Vagina (tissue), 2 donors: ENCODE data around the gene RPS6KB2. TPM values are rescaled to one million over a fixed set of nuclear protein-coding genes. Genes with fewer than 3 reads are reported as not detected.

Experiments used
- DNase-seq, 2 donors: peaks; one replicate each; pipeline ENCODE4 v3.0.0-alpha.2; 2017; ENCODE audit errors: extremely low spot score in 2 of 2
- H3K27ac ChIP-seq: fragments of 200-600 bp; sonication (generic); one replicate; pipeline ENCODE4 v1.5.1; 2019
- H3K27me3 ChIP-seq: fragments of 200-600 bp; sonication (generic); one replicate; pipeline ENCODE4 v1.5.1; 2019
- H3K36me3 ChIP-seq, 2 donors: fragments of 200-600 bp; sonication (generic); one replicate each; pipeline ENCODE4 v1.5.1; 2017 to 2019
- H3K4me1 ChIP-seq: fragments of 200-600 bp; sonication (generic); one replicate; pipeline ENCODE4 v1.5.1; 2019
- H3K4me3 ChIP-seq, 2 donors: fragments of 200-600 bp; sonication (generic); 1 replicate in 1 of 2; 2 replicates in 1 of 2; pipeline ENCODE4 v1.5.1; 2016 to 2019
- H3K9me3 ChIP-seq: fragments of 200-600 bp; sonication (generic); one replicate; pipeline ENCODE4 v1.5.1; 2019
- CTCF ChIP-seq, 3 experiments: fragments of 450-650 bp in 2 of 3; fragments of 200-600 bp in 1 of 3; sonication (generic) in 1 of 3; IDR thresholded peaks; one replicate each; pipeline ENCODE4 v1.5.1; 2017 to 2019; ENCODE audit warnings: antibody characterized with exemption in 3 of 3, mild to moderate bottlenecking in 2 of 3, moderate library complexity in 2 of 3
- POLR2A ChIP-seq, 2 donors: fragments of 450-650 bp; IDR thresholded peaks; one replicate each; pipeline ENCODE4 v1.6.1; 2017; ENCODE audit warnings: antibody characterized with exemption in 2 of 2, mild to moderate bottlenecking in 2 of 2, moderate library complexity in 2 of 2
- POLR2AphosphoS5 ChIP-seq, 2 donors: sonication (generic); formaldehyde crosslinking; IDR thresholded peaks; one replicate each; pipeline ENCODE4 v1.9.0; 2017; ENCODE audit warnings: antibody characterized with exemption in 2 of 2, mild to moderate bottlenecking in 2 of 2, low read depth in 1 of 2; ENCODE audit not compliant: insufficient read depth in 1 of 2
- intact Hi-C: fragments of 100-400 bp; cut with DNase I; formaldehyde crosslinking; loops from one replicate; pipeline ENCODE4 v1.15.1; 2023
- total RNA-seq: library from RNA; depleted of rRNA; stranded (reverse); fragments of >200 nt; gene quantifications from one replicate; pipeline ENCODE4 v1.2.3, GENCODE V29; 2016

Gene RPS6KB2
- 50.6 TPM for total RNA-seq

- H3K27ac ChIP-seq, result peak within 1 kb of the TSS; percentile 92
- H3K9me3 ChIP-seq, result no peaks in the 10 kb centered on the region
- H3K36me3 ChIP-seq, result peaks cover 0 to 14% of the 10 kb centered on the region in 2 donors
- H3K4me3 ChIP-seq, result peak within 1 kb of the TSS; percentile 93 to 99
- intact Hi-C loops, result no loop called here
- H3K4me1 ChIP-seq, result peaks cover 29% of the 10 kb centered on the region
- DNase-seq, result peak in 1 of 2 donors; percentile 98
- TF ChIP-seq POLR2AphosphoS5 (IDR thresholded peaks at IDR 0.05; ENCODE audit: insufficient read depth in 1 of 2, low read depth in 1 of 2), result peak; percentile 98 to 100
- peak; percentile 27 to 91 for TF ChIP-seq POLR2A (IDR thresholded peaks at IDR 0.05)
- TF ChIP-seq CTCF (IDR thresholded peaks at IDR 0.05), result peak in 2 of 3 experiments; percentile 4 to 20
- no peaks in the 10 kb centered on the region for H3K27me3 ChIP-seq
These were observed at the start of gene RPS6KB2 for GRCh38 chr11:67428052-67429001. Gene RPS6KB2, plus strand, starts transcription at chr11:67428494. Its CDS starts 52 bp downstream, at chr11:67428546.

GRCh38 chr11:67378544-67378943 is 49.8 kb upstream of the RPS6KB2 start:
- Histone ChIP-seq H3K27ac (peak overlapping the region; percentile 60), H3K9me3 (no peaks in the 10 kb centered on the region), H3K4me3 (no peak overlapping the region), H3K27me3 (no peaks in the 10 kb centered on the region), H3K4me1 (peaks cover 48% of the 10 kb centered on the region), H3K36me3 (no peaks in the 10 kb centered on the region)
- intact Hi-C loops, result no loop called here
- no peak for DNase-seq
- TF ChIP-seq POLR2AphosphoS5 (IDR thresholded peaks at IDR 0.05; ENCODE audit: insufficient read depth in 1 of 2, low read depth in 1 of 2) (no peak), CTCF (IDR thresholded peaks at IDR 0.05) (no peak), POLR2A (IDR thresholded peaks at IDR 0.05) (no peak)

- no peak overlapping the region for H3K4me3 ChIP-seq
- no peaks in the 10 kb centered on the region for H3K9me3 ChIP-seq
- H3K27me3 ChIP-seq, result no peaks in the 10 kb centered on the region
- no peak for DNase-seq
- H3K4me1 ChIP-seq, result peaks cover 40% of the 10 kb centered on the region
- TF ChIP-seq CTCF (IDR thresholded peaks at IDR 0.05), result no peak
- TF ChIP-seq POLR2AphosphoS5 (IDR thresholded peaks at IDR 0.05; ENCODE audit: insufficient read depth in 1 of 2, low read depth in 1 of 2), result peak in 1 of 2 donors; percentile 63
- no peak for TF ChIP-seq POLR2A (IDR thresholded peaks at IDR 0.05)
- H3K27ac ChIP-seq, result peak overlapping the region; percentile 60
- H3K36me3 ChIP-seq, result no peaks in the 10 kb centered on the region
- intact Hi-C loops, result loop anchor here (5.0 kb wide), 1 partner anchor 32 kb away; no protein-coding TSS in a partner anchor
These were observed 48.9 kb upstream of the RPS6KB2 start for GRCh38 chr11:67379061-67380058.

- peaks cover 23% of the 10 kb centered on the region for H3K4me1 ChIP-seq
- H3K36me3 ChIP-seq, result no peaks in the 10 kb centered on the region
- intact Hi-C loops, result loop anchor here (5.0 kb wide), 1 partner anchor 34 kb away; no protein-coding TSS in a partner anchor
- H3K27ac ChIP-seq, result no peak overlapping the region
- no peak for DNase-seq
- TF ChIP-seq CTCF (IDR thresholded peaks at IDR 0.05) (no peak), POLR2A (IDR thresholded peaks at IDR 0.05) (no peak), POLR2AphosphoS5 (IDR thresholded peaks at IDR 0.05; ENCODE audit: insufficient read depth in 1 of 2, low read depth in 1 of 2) (no peak)
- H3K4me3 ChIP-seq, result no peak overlapping the region
- H3K9me3 ChIP-seq, result no peaks in the 10 kb centered on the region
- no peaks in the 10 kb centered on the region for H3K27me3 ChIP-seq
These were observed 46.9 kb upstream of the RPS6KB2 start for GRCh38 chr11:67381244-67381972.
